ENCODE data around the gene TGFB2.

Gene TGFB2

DNA sequence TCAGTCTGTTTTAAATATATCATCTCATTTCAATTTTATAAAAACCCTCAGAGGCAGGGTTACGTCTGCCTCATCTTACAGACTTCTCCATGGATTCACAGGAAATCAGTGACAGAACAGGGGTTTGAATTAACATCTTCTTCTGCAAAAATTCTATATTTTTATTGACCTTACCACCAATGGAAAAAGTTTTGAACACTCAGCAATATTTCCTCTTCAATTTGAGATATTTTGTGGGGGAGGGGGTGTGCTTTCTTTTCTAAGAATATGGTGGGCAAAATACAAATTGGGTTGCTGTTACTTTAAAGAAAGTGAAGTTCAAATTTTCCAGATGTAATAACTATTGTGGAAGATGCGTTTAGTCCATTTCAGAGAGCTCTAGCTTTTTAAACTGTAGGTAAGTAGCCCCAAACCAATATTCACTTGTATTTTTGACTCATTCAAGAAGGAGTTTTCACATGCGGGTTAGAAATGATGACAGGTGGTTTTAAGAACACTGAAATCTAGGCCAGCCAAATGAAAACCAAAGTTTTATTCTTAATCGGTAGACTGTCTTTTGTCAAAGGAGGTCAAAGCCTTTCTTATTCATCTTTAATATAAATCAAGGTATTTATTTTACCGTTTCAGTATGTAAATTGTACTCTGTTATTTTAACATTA lies 17.4 kb downstream of the TGFB2 start:
- H3K27ac ChIP-seq, result no peak overlapping the region
- TF ChIP-seq, protein P1, sequence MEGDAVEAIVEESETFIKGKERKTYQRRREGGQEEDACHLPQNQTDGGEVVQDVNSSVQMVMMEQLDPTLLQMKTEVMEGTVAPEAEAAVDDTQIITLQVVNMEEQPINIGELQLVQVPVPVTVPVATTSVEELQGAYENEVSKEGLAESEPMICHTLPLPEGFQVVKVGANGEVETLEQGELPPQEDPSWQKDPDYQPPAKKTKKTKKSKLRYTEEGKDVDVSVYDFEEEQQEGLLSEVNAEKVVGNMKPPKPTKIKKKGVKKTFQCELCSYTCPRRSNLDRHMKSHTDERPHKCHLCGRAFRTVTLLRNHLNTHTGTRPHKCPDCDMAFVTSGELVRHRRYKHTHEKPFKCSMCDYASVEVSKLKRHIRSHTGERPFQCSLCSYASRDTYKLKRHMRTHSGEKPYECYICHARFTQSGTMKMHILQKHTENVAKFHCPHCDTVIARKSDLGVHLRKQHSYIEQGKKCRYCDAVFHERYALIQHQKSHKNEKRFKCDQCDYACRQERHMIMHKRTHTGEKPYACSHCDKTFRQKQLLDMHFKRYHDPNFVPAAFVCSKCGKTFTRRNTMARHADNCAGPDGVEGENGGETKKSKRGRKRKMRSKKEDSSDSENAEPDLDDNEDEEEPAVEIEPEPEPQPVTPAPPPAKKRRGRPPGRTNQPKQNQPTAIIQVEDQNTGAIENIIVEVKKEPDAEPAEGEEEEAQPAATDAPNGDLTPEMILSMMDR (conservative IDR thresholded peaks at IDR 0.05), result no peak
- no peak for TF ChIP-seq ZFX (IDR thresholded peaks at IDR 0.05)

DNA sequence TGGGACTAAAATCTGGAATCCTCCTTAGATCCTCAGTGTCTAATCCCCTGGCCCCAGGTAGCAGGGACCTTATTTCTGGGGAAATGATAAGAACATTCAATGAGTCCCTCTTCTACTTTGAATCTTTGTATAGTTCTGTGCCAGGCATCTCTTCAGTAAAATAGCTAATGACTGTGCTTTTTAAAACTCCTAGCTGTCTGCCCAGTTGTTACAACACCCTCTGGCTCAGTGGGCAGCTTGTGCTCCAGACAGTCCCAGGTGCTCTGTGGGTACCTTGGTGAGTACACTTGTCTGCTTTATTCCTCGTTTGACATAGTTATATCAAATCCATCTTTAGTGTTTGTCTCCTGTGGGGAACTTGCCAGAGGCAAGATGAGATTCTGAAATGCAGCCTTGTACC lies 18.0 kb downstream of the TGFB2 start:
- H3K27ac ChIP-seq, result no peak overlapping the region
- TF ChIP-seq ZFX (IDR thresholded peaks at IDR 0.05), result no peak
- TF ChIP-seq, protein P1 (conservative IDR thresholded peaks at IDR 0.05), result no peak

DNA sequence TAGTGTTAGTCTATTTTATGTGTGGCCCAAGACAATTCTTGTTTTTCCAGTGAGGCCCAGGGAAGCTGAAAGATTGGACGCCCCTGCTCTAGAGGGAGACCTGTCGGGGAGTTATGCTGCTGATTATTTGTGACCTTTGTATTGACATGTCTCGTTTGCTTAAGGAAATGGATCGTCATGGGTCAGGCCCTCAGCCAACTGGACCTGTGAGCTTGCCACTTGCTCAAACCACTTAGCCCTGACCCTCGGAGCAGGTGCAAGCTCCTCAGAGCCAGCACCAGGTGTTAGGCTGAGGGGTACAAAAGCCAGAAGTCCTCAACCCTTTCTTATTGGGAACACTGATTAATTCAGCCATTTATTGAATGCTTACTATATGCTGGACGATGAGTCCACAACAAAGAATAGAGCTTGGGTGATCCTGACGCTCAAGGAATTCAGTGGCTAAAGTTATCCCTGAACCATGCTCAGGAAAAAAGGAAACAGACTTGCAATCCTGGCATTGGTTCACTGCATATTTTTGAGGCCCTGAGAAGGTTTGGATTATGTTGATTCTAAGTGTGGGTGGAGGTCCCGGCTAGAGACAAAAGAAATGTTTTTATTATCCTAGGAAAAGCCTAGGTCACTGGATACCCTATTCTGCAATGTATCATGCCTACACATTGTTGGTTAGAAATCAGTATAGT lies 19.0 kb downstream of the TGFB2 start:
- TF ChIP-seq, protein P1 (conservative IDR thresholded peaks at IDR 0.05), result no peak
- TF ChIP-seq ZFX (IDR thresholded peaks at IDR 0.05), result no peak
- no peak overlapping the region for H3K27ac ChIP-seq

DNA sequence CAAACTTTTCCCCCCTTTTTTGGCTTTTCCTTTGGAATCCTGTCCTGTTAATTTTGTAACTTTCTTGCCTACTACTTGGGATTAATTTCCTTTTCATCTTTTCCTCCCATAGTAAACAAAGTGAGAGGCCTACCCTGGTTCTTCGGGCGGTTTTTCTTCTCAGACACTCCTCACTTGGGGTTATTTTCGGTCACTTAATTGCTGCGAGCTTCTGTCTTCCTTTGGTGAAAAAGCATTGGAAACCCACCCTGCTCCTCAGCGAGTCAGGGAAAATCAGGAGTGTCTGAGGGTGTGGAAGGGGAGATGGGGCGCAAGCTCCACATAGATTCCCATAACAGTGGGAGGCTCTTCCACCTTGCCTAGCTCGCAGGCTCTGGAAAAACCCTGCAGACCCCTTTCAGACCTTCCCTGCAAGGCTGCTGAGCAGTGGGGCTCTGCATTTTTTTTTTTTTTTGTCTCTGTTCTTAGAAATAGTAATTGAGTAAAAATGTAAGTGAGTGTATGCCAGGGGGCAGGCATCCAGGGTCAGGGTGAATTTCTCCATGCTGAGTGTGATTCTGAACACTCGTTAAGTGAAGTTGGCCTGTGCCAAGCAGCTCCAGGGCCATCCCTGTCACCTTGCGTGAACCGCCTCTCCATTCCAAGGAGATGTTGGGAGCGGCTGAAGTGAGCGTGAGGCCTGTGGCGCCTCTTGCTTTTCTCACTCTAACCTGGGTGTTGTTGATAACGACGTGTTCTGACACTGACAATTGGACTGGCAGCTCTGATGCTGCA lies 20.3 kb downstream of the TGFB2 start:
- no peak overlapping the region for H3K27ac ChIP-seq
- TF ChIP-seq ZFX (IDR thresholded peaks at IDR 0.05), result no peak
- TF ChIP-seq, protein P1 (conservative IDR thresholded peaks at IDR 0.05), result no peak

DNA sequence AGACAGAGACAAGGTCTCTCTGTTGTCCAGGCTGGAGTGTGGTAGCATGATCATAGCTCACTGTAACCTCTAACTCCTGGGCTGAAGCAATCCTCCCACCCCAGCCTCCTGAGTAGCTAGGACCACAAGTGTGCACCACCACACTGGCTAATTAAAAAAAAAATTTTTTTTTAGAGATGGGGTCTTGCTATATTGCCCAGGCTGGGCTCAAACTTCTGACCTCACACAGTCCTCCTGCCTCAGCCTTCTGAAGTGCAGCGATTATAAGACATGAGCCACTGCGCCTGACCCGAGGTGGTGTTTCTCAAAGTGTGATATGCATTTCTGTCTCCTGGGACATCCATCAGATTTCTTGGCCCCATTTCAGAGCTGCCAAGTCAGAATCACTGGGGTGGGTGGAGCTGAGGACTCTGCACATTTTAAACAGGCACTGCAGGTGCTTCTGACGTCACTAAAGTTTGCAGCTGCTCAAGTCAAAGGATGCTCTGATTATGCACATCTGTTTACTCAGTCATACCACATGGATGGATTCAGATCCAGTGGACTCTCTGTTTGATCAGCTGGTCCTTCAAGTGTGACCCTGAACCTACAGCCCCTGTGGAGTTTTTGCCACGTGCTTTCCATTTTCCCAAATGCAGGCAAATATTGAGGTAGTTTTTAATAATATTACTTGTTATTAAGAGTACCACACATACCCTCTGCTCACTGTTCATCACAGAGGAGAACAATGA lies 21.4 kb downstream of the TGFB2 start:
- TF ChIP-seq ZFX (IDR thresholded peaks at IDR 0.05), result no peak
- TF ChIP-seq, protein P1 (conservative IDR thresholded peaks at IDR 0.05), result no peak
- H3K27ac ChIP-seq, result no peak overlapping the region

DNA sequence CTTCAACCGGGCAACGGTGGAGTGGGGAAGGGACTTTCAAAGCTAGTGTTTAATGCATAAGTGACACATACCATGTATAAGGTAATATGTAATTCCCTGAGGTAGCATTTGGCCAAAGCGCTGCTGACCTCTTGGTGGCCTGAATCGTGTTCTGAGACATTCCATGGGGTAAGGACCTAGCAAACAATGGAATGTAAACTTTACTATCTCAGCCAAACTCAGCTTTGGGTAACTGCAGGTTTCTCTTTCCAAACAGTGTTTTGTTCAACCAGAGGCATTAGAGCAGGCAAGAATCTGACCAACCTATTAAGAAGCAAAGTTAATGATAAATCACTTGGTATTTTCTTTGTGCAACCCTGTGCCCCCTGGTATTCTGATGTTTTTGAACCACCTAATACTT lies 22.0 kb downstream of the TGFB2 start:
- no peak overlapping the region for H3K27ac ChIP-seq
- TF ChIP-seq, protein P1 (conservative IDR thresholded peaks at IDR 0.05), result no peak
- TF ChIP-seq ZFX (IDR thresholded peaks at IDR 0.05), result no peak
